H9 (cell line): ENCODE results near the gene CCDC154. TPM values are rescaled to one million over a fixed set of nuclear protein-coding genes. Genes with fewer than 3 reads are reported as not detected.

Experiments used
- DNase-seq: peaks from one replicate; pipeline ENCODE4 v3.0.0-alpha.2; 2017
- H2AFZ ChIP-seq: one replicate; pipeline ENCODE4 v1.6.1; 2013; ENCODE audit warnings: mild to moderate bottlenecking, low read length, control low read depth, moderate library complexity
- H2AK5ac ChIP-seq: 2 replicates; pipeline ENCODE4 v1.6.1; 2013; ENCODE audit warnings: low read length, control low read depth, mixed read lengths; ENCODE audit not compliant: insufficient read length
- H2BK120ac ChIP-seq: one replicate; pipeline ENCODE4 v1.6.1; 2013; ENCODE audit warnings: low read depth, mild to moderate bottlenecking, low read length, control low read depth, inconsistent platforms; ENCODE audit not compliant: poor library complexity, severe bottlenecking
- H2BK12ac ChIP-seq: 2 replicates; pipeline ENCODE4 v1.6.1; 2013; ENCODE audit warnings: low read length, control low read depth, mixed read lengths, low read depth; ENCODE audit not compliant: insufficient read length
- H2BK15ac ChIP-seq: 2 replicates; pipeline ENCODE4 v1.6.1; 2013; ENCODE audit warnings: low read depth, low read length, control low read depth
- H2BK20ac ChIP-seq: one replicate; pipeline ENCODE4 v1.6.1; 2013; ENCODE audit warnings: low read depth, mild to moderate bottlenecking, low read length, control low read depth, inconsistent platforms; ENCODE audit not compliant: poor library complexity, severe bottlenecking
- H2BK5ac ChIP-seq: 2 replicates; pipeline ENCODE4 v1.6.1; 2013; ENCODE audit warnings: low read length, control low read depth, mixed read lengths; ENCODE audit not compliant: insufficient read length
- H3K14ac ChIP-seq: 2 replicates; pipeline ENCODE4 v1.6.1; 2013; ENCODE audit warnings: low read length, control low read depth; ENCODE audit not compliant: insufficient read depth
- H3K18ac ChIP-seq: 2 replicates; pipeline ENCODE4 v1.6.1; 2013; ENCODE audit warnings: low read depth, mild to moderate bottlenecking, mixed read lengths, low read length, control low read depth; ENCODE audit not compliant: insufficient read length
- H3K23ac ChIP-seq: 2 replicates; pipeline ENCODE4 v1.6.1; 2013; ENCODE audit warnings: low read length, control low read depth, mixed read lengths, low read depth; ENCODE audit not compliant: insufficient read length
- H3K23me2 ChIP-seq: 2 replicates; pipeline ENCODE4 v1.6.1; 2013; ENCODE audit warnings: low read depth, mild to moderate bottlenecking, mixed read lengths, low read length, control low read depth; ENCODE audit not compliant: insufficient read length, poor library complexity, severe bottlenecking
- H3K27ac ChIP-seq: 2 replicates; pipeline ENCODE4 v1.5.1; 2013; ENCODE audit warnings: low read length, control low read depth, mixed read lengths, low read depth; ENCODE audit not compliant: insufficient read length
- H3K27me3 ChIP-seq: 2 replicates; pipeline ENCODE4 v1.6.1; 2013; ENCODE audit warnings: low read length, control low read depth, inconsistent platforms; ENCODE audit not compliant: insufficient read depth
- H3K4ac ChIP-seq: 2 replicates; pipeline ENCODE4 v1.6.1; 2013; ENCODE audit warnings: low read depth, mild to moderate bottlenecking, control low read depth, inconsistent platforms, low read length, moderate library complexity
- H3K4me1 ChIP-seq: 2 replicates; pipeline ENCODE4 v1.6.1; 2013; ENCODE audit warnings: low read length, control low read depth, inconsistent platforms; ENCODE audit not compliant: insufficient read depth
- H3K4me2 ChIP-seq: 2 replicates; pipeline ENCODE4 v1.6.1; 2013; ENCODE audit warnings: low read length, control low read depth, mixed read lengths; ENCODE audit not compliant: insufficient read length, insufficient read depth
- H3K56ac ChIP-seq: 2 replicates; pipeline ENCODE4 v1.6.1; 2013; ENCODE audit warnings: low read depth, mild to moderate bottlenecking, mixed read lengths, low read length, control low read depth; ENCODE audit not compliant: insufficient read length
- H3K79me1 ChIP-seq: 2 replicates; pipeline ENCODE4 v1.6.1; 2013; ENCODE audit warnings: low read depth, mild to moderate bottlenecking, moderate library complexity, low read length, control low read depth, inconsistent platforms; ENCODE audit not compliant: insufficient read depth, poor library complexity, severe bottlenecking
- H3K79me2 ChIP-seq: 2 replicates; pipeline ENCODE4 v1.6.1; 2013; ENCODE audit warnings: low read length, control low read depth, inconsistent platforms; ENCODE audit not compliant: insufficient read depth
- H3K9ac ChIP-seq: 2 replicates; pipeline ENCODE4 v1.6.1; 2013; ENCODE audit warnings: low read length, control low read depth, mixed read lengths; ENCODE audit not compliant: insufficient read length; ENCODE audit errors: extremely low read depth
- H3K9me3 ChIP-seq: one replicate; pipeline ENCODE4 v1.6.1; 2013; ENCODE audit warnings: low read depth, low read length, inconsistent platforms; ENCODE audit not compliant: control insufficient read depth
- H3T11ph ChIP-seq: one replicate; pipeline ENCODE4 v1.6.1; 2013; ENCODE audit warnings: mild to moderate bottlenecking, low read length, control low read depth, inconsistent platforms
- H4K20me1 ChIP-seq: one replicate; pipeline ENCODE4 v1.6.1; 2013; ENCODE audit not compliant: control insufficient read depth, insufficient read length, insufficient read depth
- H4K5ac ChIP-seq: 2 replicates; pipeline ENCODE4 v1.6.1; 2013; ENCODE audit warnings: low read depth, mild to moderate bottlenecking, mixed read lengths, low read length, control low read depth; ENCODE audit not compliant: insufficient read length
- H4K8ac ChIP-seq: replicated peaks from 2 replicates; pipeline ENCODE4 v1.6.1; 2013; ENCODE audit warnings: low read length, control low read depth, mixed read lengths, low read depth; ENCODE audit not compliant: insufficient read length
- H4K91ac ChIP-seq: 2 replicates; pipeline ENCODE4 v1.6.1; 2013; ENCODE audit warnings: low read depth, mild to moderate bottlenecking, moderate library complexity, mixed read lengths, low read length, control low read depth; ENCODE audit not compliant: insufficient read length
- H3K27ac Mint-ChIP-seq, 3 experiments: 2 replicates in 2 of 3; 3 replicates in 1 of 3; pipeline ENCODE4 v1.8.0; 2020 to 2021; ENCODE audit warnings: mixed read lengths in 3 of 3, mild to moderate bottlenecking in 1 of 3, moderate library complexity in 1 of 3
- H3K27me3 Mint-ChIP-seq: 2 replicates; pipeline ENCODE4 v1.8.0; 2021; ENCODE audit warnings: low read depth, mild to moderate bottlenecking, moderate library complexity, mixed read lengths
- H3K36me3 Mint-ChIP-seq, 3 experiments: 2 replicates in 2 of 3; 3 replicates in 1 of 3; pipeline ENCODE4 v1.8.0; 2020 to 2021; ENCODE audit warnings: low read depth in 3 of 3, mixed read lengths in 3 of 3; ENCODE audit not compliant: insufficient read depth in 1 of 3
- H3K4me1 Mint-ChIP-seq, 2 experiments: 2 replicates each; pipeline ENCODE4 v1.8.0; 2020; ENCODE audit warnings: mixed read lengths in 2 of 2
- H3K4me3 Mint-ChIP-seq, 2 experiments: 2 replicates in 1 of 2; 3 replicates in 1 of 2; pipeline ENCODE4 v1.8.0; 2020 to 2021; ENCODE audit warnings: mild to moderate bottlenecking in 2 of 2, mixed read lengths in 2 of 2, moderate library complexity in 1 of 2
- H3K9me3 Mint-ChIP-seq, 2 experiments: 2 replicates in 1 of 2; 3 replicates in 1 of 2; pipeline ENCODE4 v1.8.0; 2020; ENCODE audit warnings: mild to moderate bottlenecking in 2 of 2, mixed read lengths in 2 of 2, moderate library complexity in 1 of 2
- WGBS: extraction: QIAGEN DNeasy Blood & Tissue Kit; methylation state at CpG from one replicate; pipeline ENCODE4 v1.1.7; 2013; ENCODE audit warnings: missing lambda C conversion rate, low lambda C conversion rate, mixed read lengths; ENCODE audit not compliant: insufficient read length; ENCODE audit errors: extremely low coverage; 5-methylcytosine and 5-hydroxymethylcytosine counted together
- total RNA-seq: library from RNA; stranded (reverse); gene quantifications from 2 replicates; pipeline ENCODE4 v1.2.1, GENCODE V29; 2021
- TF ChIP-seq, protein P1 (sequence below): fragments of 200-600 bp; sonication (generic); conservative IDR thresholded peaks from 3 replicates; pipeline ENCODE4 v1.8.0; 2021; ENCODE audit warnings: antibody characterized with exemption, mild to moderate bottlenecking

Gene CCDC154
- total RNA-seq, 1 experiment from 2014 or later, result 1.3 TPM

DNA sequence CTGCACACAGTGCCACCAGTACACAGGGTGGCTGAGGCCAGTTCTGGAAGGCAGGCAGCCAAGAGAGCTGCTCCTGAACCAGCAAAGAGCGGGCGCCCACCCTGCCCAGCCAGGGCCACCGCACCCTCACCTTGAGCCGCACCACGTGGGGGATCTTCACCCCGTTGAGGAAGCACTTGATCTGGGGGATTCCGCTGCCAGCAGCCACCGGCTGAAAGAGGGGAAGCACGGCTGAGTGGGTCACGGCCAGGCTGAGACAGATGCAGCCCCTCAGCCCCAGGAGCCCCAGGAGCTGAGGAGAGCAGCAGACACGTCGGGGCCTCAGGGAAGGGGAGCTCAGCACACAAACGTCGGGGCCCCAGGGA is 14.6 kb upstream of the CCDC154 start:
- no CpG with 5 or more reads among the region's 14 CpGs for WGBS
- H3K56ac ChIP-seq, result no peak overlapping the region

More for the DNA sequence above, 14.6 kb upstream of the CCDC154 start:
- TF ChIP-seq, protein P1, sequence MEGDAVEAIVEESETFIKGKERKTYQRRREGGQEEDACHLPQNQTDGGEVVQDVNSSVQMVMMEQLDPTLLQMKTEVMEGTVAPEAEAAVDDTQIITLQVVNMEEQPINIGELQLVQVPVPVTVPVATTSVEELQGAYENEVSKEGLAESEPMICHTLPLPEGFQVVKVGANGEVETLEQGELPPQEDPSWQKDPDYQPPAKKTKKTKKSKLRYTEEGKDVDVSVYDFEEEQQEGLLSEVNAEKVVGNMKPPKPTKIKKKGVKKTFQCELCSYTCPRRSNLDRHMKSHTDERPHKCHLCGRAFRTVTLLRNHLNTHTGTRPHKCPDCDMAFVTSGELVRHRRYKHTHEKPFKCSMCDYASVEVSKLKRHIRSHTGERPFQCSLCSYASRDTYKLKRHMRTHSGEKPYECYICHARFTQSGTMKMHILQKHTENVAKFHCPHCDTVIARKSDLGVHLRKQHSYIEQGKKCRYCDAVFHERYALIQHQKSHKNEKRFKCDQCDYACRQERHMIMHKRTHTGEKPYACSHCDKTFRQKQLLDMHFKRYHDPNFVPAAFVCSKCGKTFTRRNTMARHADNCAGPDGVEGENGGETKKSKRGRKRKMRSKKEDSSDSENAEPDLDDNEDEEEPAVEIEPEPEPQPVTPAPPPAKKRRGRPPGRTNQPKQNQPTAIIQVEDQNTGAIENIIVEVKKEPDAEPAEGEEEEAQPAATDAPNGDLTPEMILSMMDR, result no peak
- H3K4ac ChIP-seq, result no peak overlapping the region
- H2BK5ac ChIP-seq, result no peak overlapping the region
- H2AFZ ChIP-seq, result no peak overlapping the region
- no peaks in the 10 kb centered on the region for H3K4me1 ChIP-seq
- no peak overlapping the region for H3K23ac ChIP-seq
- no peak overlapping the region for H3K4me2 ChIP-seq
- no peak overlapping the region for H3K14ac ChIP-seq
- H3K23me2 ChIP-seq, result no peaks in the 10 kb centered on the region
- no peaks in the 10 kb centered on the region for H3K79me2 ChIP-seq
- H3K9me3 Mint-ChIP-seq, result no peaks in the 10 kb centered on the region
- no peak overlapping the region for H3K18ac ChIP-seq
- no peak overlapping the region for H2BK20ac ChIP-seq
- H3K36me3 Mint-ChIP-seq, result peaks cover 2 to 29% (median 17%) of the 10 kb centered on the region in 3 experiments; a peak in 5 of 7 replicates
- no peak overlapping the region for H4K8ac ChIP-seq
- H3K79me1 ChIP-seq, result no peaks in the 10 kb centered on the region
- DNase-seq, result no peak
- no peak overlapping the region for H3K4me3 Mint-ChIP-seq
- H3T11ph ChIP-seq, result no peak overlapping the region
- H4K91ac ChIP-seq, result no peak overlapping the region
- H2AK5ac ChIP-seq, result no peak overlapping the region
- no peak overlapping the region for H2BK120ac ChIP-seq
- no peaks in the 10 kb centered on the region for H3K9me3 ChIP-seq
- H3K27me3 Mint-ChIP-seq, result no peaks in the 10 kb centered on the region
- H2BK12ac ChIP-seq, result no peak overlapping the region
- H4K20me1 ChIP-seq, result no peaks in the 10 kb centered on the region
- no peaks in the 10 kb centered on the region for H3K27me3 ChIP-seq
- no peak overlapping the region for H3K9ac ChIP-seq
- H3K4me1 Mint-ChIP-seq, result no peaks in the 10 kb centered on the region
- H3K27ac Mint-ChIP-seq, result no peak overlapping the region; a peak in 1 of 7 replicates
- no peak overlapping the region for H3K27ac ChIP-seq
- no peak overlapping the region for H4K5ac ChIP-seq
- no peak overlapping the region for H2BK15ac ChIP-seq
